Fibroblast of villous mesenchyme (primary cell): ENCODE measurements around the gene KCNQ5. TPM values are rescaled to one million over a fixed set of nuclear protein-coding genes. Genes with fewer than 3 reads are reported as not detected.
"Not testable (repeated sequence)": the region's sequence is repeated elsewhere in the genome, so short reads cannot be mapped to it uniquely, and the experiment has no call there.

Source experiments
- DNase-seq: peaks from one replicate; pipeline ENCODE4 v3.0.0-alpha.2; 2010; ENCODE audit warnings: low read depth
- H3K4me3 ChIP-seq: 2 replicates; pipeline ENCODE4 v1.5.1; 2011; ENCODE audit warnings: low read depth, mild to moderate bottlenecking, low read length
- total RNA-seq: library from RNA; depleted of rRNA; stranded (reverse); fragments of >200 nt; gene quantifications from 2 replicates; pipeline ENCODE4 v1.2.3, GENCODE V29; 2012
- TF ChIP-seq, protein P1 (sequence below): IDR thresholded peaks from 2 replicates; pipeline ENCODE4 v1.5.1; 2012; ENCODE audit warnings: low read depth, mild to moderate bottlenecking, low read length; ENCODE audit not compliant: insufficient read depth

KCNQ5 gene
- total RNA-seq, 1 donor: 0.86 TPM

DNA sequence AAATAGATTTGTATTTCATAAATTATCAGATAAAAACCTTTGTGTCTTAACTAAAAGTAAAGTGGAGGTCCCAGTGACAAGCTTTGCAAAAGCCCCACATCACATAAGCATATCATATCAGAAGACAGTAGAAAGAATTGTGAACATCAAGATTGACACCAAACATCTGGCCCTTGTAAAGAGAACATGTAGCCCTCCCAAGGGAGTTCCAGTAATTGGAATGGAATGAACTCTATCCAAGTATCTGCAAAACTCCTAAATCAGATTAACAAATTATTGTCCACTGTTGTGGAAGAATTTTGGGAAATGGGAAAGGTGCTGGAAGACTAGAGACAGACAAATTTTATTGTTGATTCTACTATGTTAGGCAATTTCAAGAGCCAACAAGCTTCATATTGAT lies 268.8 kb downstream of the KCNQ5 start:
- no peak overlapping the region for H3K4me3 ChIP-seq
- TF ChIP-seq, protein P1, sequence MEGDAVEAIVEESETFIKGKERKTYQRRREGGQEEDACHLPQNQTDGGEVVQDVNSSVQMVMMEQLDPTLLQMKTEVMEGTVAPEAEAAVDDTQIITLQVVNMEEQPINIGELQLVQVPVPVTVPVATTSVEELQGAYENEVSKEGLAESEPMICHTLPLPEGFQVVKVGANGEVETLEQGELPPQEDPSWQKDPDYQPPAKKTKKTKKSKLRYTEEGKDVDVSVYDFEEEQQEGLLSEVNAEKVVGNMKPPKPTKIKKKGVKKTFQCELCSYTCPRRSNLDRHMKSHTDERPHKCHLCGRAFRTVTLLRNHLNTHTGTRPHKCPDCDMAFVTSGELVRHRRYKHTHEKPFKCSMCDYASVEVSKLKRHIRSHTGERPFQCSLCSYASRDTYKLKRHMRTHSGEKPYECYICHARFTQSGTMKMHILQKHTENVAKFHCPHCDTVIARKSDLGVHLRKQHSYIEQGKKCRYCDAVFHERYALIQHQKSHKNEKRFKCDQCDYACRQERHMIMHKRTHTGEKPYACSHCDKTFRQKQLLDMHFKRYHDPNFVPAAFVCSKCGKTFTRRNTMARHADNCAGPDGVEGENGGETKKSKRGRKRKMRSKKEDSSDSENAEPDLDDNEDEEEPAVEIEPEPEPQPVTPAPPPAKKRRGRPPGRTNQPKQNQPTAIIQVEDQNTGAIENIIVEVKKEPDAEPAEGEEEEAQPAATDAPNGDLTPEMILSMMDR: no peak
- DNase-seq: no peak

DNA sequence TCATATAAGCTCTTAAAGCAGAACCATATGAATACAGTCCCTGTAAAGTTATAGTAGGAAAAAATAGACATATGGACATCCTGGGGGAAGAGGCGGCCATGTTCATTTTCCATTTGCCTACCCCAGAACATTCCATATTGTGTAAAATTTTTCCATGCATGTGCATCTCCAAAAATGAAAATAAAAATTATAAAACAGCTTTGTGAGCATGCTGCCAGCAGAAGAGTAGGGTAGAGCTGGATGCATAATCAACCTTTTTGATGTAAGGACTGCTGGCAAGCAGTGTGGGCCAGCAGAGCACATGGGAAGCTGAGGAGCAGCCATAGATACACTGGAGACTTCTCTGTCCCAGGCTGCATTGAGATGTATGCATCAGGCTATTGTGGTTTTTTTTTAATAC lies 271.0 kb downstream of the KCNQ5 start:
- DNase-seq: no peak
- TF ChIP-seq, protein P1: no peak
- H3K4me3 ChIP-seq: no peak overlapping the region

DNA sequence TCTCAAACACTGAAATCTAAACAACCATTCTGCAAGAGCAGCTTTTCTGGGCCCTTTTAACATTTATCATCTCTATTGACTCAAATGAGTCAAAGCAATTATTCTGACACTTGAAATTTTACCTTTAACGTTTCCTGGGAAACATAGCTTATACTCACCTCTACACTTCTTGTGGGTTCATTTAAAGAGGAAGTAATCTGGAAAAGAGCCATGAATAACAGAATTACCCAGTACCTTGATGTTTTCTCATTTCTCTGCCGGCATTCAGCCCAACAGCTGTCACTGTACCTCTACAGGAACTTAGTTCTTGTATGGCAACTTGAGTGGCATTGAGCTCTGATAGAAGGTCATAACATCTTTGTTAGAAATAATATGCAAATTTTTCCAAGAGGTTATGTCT lies 272.2 kb downstream of the KCNQ5 start:
- no peak for DNase-seq
- TF ChIP-seq, protein P1: no peak
- H3K4me3 ChIP-seq: no peak overlapping the region

DNA sequence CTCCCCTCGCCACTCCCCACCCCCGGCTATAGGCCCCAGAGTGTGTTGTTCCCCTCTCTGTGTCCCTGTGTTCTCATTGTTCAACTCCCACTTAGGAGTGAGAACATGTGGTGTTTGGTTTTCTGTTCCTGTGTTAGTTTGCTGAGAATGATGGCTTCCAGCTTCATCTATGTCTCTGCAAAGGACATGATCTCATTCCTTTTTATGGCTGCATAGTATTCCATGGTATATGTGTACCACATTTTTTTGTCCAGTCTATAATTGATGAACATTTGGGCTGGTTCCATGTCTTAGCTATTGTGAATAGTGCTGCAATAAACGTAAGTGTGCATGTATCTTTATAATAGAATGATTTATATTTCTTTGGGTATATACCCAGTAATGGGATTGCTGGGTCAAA lies 276.4 kb downstream of the KCNQ5 start:
- not testable (repeated sequence) for DNase-seq, H3K4me3 ChIP-seq

DNA sequence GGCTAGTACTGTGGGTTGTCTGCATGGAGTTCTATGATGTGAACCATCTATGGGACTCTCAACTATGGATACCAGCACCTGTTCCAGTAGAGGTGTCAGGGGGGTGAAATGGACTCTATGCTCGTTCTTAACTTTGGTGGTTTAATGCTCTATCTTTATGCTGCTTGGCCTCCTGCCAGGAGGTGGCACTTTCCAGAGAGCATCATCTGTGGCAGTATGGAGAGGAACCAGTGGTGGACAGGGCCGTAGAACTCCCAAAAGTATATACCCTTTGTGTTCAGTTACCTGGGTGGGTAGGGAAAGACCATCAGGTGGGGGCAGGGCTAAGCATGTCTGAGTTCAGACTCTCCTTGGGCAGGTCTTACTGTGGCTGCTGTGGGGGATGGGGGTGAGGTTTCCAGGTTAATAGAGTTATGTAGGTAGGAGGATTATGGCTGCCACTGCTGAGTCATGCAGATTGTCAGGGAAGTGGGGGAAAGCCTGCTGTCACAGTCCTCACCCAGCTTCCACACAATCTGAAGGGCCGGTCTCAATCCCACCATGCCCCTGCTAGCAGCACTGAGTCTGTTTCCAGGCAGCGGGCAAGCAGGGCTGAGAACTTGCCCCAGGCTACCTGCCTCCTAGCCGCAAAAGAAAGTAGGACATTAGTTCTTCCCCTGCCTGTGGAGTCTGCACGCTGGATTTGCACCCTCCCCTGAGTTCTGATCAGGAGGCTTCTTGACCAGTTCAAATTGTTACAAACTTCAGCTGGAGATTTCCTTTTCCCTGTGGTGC lies 284.0 kb downstream of the KCNQ5 start:
- TF ChIP-seq, protein P1: no peak
- no peak overlapping the region for H3K4me3 ChIP-seq
- DNase-seq: no peak

DNA sequence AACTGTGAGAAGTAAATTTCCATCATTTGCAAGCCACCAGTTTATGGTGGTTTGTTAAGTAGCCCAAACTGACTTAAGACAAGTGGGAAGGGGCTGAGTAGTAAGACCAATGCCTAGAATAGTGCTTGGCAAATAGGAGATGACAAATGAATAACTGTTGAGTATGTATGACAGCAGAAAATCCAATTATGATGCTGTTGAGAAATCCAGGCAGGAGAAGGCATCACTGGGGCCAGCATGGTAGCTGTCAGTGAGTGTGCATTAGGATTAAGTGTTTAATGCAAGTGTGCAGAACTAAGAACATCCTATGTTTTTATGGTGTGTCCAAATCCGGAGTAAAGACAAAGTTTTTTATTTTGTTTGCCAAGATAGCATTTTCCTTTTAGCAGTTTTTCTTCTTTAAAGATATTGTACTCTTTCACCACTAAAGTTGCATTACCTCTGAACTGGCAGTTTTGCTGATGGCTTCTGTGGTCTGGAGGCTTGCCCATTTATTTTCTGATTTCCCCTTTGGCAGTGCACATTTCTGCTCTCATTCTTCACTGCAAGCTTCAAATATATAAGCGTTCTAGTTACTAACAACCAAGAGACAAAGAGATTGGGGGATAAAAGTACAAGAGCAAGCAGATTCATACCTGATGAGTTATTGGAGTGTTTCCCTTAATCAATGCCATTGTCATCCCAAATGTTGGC lies 289.7 kb downstream of the KCNQ5 start:
- TF ChIP-seq, protein P1: no peak
- H3K4me3 ChIP-seq: no peak overlapping the region
- DNase-seq: peak; percentile 14

DNA sequence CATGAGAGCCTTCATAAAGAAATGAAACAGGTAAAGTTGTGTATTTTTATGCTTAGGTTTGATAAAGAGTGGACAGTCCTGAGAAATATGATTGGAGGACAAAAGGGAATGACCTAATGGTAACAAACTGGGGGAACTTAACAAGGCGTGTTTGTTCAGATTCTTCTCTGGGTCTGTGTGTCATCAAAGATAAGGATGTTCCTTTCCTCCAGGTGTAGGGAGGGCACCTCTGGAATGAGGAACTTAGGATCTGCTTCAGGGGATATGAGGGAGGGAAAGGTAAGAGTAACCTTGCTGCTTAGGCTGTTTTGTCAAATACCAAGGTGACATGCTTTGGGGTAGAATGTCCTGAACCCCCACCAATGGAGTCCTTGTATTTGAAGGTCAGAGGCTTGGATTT lies 291.9 kb downstream of the KCNQ5 start:
- TF ChIP-seq, protein P1: no peak
- no peak overlapping the region for H3K4me3 ChIP-seq
- DNase-seq: no peak
